AG09309 (cell line): Measurements from ENCODE around the gene SBK2.

ENCODE experiments used
- DNase-seq: peaks from one replicate; pipeline ENCODE4 v3.0.0-alpha.2; 2010; ENCODE audit warnings: low read depth
- H3K4me3 ChIP-seq: 2 replicates; pipeline ENCODE4 v1.5.1; 2011; ENCODE audit warnings: mild to moderate bottlenecking, low read depth, low read length, moderate library complexity; ENCODE audit not compliant: control insufficient read depth
- TF ChIP-seq, protein P1 (sequence below): IDR thresholded peaks from 2 replicates; pipeline ENCODE4 v1.5.1; 2011; ENCODE audit warnings: mild to moderate bottlenecking, low read depth, low read length, inconsistent platforms; ENCODE audit not compliant: insufficient read depth, control insufficient read depth; ENCODE audit errors: missing control alignments

SBK2 gene

DNA sequence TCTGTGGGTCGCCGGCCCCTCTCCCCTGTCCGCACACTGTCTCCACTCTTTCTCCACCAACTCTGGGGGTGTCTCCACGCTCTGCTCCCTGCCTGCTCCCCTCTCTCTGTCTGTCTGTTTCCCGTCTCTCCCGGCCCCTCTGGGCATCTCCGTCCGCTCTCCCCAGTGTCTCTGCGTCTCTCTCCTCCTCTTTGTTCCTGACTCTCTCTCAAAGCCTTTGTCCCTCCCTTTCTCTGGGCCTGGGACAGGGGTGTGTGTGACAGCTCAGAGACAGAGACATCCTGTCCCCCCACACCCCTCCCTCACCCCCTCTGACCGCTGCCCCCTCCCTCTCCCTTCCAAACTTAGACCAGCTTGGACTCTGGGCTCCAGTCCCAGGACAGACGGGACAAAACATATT lies 9.1 kb upstream of the SBK2 start:
- H3K4me3 ChIP-seq, result no peak overlapping the region
- DNase-seq, result no peak
- TF ChIP-seq, protein P1, sequence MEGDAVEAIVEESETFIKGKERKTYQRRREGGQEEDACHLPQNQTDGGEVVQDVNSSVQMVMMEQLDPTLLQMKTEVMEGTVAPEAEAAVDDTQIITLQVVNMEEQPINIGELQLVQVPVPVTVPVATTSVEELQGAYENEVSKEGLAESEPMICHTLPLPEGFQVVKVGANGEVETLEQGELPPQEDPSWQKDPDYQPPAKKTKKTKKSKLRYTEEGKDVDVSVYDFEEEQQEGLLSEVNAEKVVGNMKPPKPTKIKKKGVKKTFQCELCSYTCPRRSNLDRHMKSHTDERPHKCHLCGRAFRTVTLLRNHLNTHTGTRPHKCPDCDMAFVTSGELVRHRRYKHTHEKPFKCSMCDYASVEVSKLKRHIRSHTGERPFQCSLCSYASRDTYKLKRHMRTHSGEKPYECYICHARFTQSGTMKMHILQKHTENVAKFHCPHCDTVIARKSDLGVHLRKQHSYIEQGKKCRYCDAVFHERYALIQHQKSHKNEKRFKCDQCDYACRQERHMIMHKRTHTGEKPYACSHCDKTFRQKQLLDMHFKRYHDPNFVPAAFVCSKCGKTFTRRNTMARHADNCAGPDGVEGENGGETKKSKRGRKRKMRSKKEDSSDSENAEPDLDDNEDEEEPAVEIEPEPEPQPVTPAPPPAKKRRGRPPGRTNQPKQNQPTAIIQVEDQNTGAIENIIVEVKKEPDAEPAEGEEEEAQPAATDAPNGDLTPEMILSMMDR, result no peak

DNA sequence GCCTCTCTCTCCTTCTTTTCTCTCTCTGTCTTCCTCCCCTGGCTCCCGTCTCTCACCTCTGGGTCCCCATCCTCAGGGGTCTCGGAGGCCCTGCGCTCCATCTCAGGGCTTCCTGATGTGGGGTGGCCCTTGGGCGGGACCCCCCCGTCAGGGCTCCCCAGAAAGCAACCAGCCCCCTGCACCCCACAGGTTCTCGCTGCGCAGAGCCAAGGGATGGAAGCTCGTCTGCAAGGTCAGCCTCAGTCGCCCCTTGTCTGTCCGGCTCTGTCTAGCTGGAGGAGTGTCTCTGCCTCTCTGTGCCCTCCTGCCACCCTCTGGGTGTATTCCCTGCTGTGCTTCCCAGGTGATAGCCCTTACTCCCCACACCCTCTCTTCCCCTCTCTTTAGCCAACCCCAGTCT lies 8.5 kb upstream of the SBK2 start, which contains the start of gene SBK3:
Gene SBK3, minus strand, starts transcription at position 101 of the 400 bp plus-strand sequence. Its CDS starts 0 bp downstream, at position 101.
- no peak within 1 kb of the TSS for H3K4me3 ChIP-seq
- no peak for DNase-seq
- TF ChIP-seq, protein P1, result no peak

DNA sequence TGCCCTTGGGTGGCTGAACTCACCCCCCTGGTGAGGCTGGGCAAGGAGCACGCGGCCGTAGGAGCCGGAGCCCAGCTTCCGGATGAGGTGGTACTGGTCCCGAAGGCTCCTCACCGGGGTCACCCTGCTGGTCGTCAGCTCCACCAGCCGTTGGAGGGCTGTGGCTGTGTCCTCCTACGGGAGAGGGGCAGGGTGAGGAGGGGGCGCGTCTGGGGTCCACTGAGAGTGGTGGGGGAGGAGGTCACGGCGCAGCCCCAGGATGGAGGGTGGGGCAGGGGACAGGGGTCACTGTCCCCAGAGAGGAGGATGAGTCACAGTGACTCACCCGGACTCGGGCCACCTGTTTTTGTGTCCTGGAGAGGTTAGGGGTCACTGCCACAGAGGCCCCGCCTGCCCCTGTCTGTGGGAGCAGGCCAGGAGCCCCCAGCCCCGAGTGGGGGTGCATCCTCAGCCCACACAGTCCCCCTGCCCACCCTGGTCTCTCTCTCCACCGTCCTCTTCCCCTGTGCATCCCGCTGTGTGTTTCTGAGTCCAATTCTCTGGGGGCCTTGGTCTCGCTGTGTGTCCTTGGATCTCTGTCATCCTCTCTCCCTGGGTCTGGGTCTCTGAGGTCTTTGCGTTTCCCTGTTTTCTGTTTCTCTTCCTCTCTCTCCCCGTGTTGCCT lies 8.0 kb upstream of the SBK2 start:
- no peak for DNase-seq
- no peak overlapping the region for H3K4me3 ChIP-seq
- TF ChIP-seq, protein P1, result no peak

DNA sequence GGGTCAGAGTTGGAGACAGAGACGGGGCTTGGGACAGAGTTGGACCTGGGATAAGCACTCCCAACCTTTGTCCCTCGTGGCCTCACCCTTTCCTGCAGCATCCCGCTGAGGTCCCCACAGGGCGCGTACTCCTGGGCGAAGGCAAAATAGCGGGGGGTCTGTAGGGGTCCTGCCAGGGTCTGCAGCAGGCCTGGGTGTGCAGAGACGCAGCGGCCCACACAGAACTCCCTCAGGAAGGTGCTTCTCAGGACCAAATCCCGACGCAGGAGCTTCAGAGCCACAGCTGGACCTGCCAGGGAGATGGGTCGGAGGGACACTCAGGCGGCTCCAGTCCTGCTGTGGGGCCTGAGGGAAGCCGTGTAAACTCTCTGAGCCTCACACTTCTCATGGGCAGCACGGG lies 7.1 kb upstream of the SBK2 start:
- TF ChIP-seq, protein P1, result no peak
- H3K4me3 ChIP-seq, result no peak overlapping the region
- DNase-seq, result no peak

DNA sequence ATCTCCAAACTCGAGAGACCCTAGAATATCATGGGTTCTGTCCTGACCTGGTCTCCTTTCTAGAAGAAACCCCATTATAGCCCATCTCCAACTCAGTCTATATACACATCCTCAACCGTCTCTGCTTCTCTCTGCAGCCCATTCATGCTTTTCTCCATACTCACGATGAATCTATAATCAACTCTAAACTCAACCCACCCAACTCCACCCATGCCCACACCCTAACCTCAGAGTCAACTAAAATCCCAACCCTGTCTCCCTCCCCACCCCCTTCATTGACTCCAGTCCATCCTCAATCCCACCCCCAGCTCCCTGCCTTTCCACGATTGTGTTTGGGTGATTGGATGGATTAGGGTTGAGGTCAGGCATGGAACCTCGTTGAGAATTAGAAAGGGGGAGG lies 6.6 kb upstream of the SBK2 start:
- TF ChIP-seq, protein P1, result no peak
- no peak for DNase-seq
- no peak overlapping the region for H3K4me3 ChIP-seq

DNA sequence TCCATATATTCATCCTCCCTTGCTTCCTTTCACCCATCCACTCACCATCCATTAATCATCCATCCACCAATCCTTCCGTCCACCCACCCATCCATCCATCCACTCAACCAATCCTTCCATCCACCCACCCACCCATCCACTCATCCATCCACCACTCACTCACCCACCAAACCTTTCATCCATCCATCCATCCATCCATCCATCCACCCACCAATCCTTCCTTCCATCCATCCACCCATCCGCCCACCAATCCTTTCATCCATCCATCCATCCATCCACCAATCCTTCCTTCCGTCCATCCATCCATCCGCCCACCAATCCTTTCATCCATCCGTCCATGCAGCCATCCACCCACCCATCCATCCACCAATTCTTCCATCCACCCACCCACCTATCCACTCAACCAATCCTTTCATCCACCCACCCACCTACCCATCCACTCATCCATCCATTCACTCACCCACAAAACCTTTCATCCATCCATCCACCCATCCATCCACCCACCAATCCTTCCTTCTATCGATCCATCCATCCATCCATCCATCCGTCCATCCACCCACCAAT lies 5.4 kb upstream of the SBK2 start:
- TF ChIP-seq, protein P1, result no peak
- DNase-seq, result no peak
- no peak overlapping the region for H3K4me3 ChIP-seq
